Coronary artery (tissue), 2 donors: ENCODE data around the gene TM9SF3.

Source experiments
- DNase-seq: peaks from one replicate; pipeline ENCODE4 v3.0.0-alpha.2; 2017; ENCODE audit warnings: low spot score
- H3K27ac ChIP-seq, 2 donors: fragments of 200-600 bp; sonication (generic); one replicate each; pipeline ENCODE4 v1.5.1; 2016 to 2019
- H3K4me3 ChIP-seq: fragments of 200-600 bp; sonication (generic); 2 replicates; pipeline ENCODE4 v1.5.1; 2016; ENCODE audit warnings: mild to moderate bottlenecking, moderate library complexity
- TF ChIP-seq, protein P1 (sequence below): fragments of 200-600 bp; sonication (generic); IDR thresholded peaks from one replicate; pipeline ENCODE4 v1.5.1; 2019; ENCODE audit warnings: antibody characterized with exemption

The TM9SF3 gene

DNA sequence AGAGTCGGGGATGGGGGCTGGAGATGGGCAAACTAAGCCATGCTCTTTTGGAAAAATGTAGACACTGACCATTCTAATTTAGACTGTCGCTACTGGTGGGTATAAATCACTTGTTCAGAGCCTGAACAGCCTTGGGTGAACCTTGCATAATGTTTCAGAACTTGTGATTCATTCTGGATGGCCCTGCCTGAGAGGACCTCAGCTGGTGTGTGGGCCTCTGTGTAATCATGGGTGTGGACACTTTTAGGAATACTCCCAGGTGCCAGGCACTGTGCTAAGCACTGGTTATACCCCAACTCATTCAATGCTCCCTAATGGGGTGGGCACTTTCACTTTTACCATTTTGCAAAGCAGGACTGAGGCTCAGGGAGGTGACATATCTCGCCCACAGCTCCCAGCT is 26.8 kb upstream of the TM9SF3 start:
- no peak for DNase-seq
- no peak overlapping the region for H3K4me3 ChIP-seq
- TF ChIP-seq, protein P1, sequence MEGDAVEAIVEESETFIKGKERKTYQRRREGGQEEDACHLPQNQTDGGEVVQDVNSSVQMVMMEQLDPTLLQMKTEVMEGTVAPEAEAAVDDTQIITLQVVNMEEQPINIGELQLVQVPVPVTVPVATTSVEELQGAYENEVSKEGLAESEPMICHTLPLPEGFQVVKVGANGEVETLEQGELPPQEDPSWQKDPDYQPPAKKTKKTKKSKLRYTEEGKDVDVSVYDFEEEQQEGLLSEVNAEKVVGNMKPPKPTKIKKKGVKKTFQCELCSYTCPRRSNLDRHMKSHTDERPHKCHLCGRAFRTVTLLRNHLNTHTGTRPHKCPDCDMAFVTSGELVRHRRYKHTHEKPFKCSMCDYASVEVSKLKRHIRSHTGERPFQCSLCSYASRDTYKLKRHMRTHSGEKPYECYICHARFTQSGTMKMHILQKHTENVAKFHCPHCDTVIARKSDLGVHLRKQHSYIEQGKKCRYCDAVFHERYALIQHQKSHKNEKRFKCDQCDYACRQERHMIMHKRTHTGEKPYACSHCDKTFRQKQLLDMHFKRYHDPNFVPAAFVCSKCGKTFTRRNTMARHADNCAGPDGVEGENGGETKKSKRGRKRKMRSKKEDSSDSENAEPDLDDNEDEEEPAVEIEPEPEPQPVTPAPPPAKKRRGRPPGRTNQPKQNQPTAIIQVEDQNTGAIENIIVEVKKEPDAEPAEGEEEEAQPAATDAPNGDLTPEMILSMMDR: no peak
- H3K27ac ChIP-seq: no peak overlapping the region

DNA sequence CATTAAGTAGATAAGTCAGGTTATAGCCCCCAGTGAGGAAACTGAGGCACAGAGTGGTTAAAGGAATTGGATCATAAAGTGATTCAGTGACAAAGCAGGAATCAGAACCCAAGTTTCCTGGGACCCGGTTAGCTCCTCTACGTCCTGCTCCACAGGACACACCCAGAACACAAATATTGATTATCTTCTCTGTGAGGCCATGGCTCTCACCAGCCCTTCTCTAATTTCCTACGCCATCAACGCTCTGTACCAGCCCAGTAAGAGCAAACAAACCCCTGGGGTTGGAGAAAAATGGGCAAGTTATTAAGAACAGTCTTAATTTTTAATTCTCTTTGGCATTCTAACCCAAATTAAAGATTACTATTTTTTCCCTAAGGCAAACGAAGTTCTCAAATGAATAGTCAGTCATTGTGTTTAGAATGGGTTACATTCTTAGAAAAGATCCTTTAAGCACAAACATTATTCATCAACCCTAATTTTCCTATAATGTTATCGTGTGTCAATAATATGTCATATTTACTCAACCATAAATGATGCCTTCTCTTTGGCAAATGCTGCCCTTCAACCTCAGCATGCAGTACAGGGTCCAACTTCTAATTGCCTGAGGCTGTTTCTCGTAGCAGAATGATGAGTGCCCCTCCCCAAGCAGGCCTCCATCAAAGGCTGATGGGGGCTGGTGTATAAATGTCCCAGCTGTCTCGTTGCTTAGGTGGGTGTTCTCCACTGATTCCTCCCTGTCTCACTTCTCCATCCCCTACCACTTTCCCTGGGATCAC is 25.4 kb upstream of the TM9SF3 start:
- DNase-seq: no peak
- TF ChIP-seq, protein P1: no peak
- Histone ChIP-seq H3K4me3 (no peak overlapping the region), H3K27ac (no peak overlapping the region)

DNA sequence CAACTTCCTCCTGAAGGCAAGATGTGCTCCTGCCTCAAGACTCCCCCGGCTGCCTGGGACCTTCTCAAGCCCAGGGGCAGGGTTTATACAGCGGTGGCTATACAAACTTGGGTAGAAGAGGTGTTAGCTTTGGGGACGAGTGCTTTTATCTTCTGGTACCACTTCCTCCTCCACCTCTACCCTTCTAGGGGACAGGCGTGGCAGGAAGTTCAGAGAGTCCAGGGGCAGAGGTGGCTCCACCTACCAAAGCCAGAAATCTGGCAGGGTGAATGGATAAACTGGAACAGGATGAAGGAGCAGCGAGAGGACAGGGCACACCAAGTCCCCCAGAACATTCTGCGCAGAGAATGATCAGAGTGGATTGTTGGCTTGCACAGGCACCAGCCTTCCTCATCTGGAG is 24.0 kb upstream of the TM9SF3 start:
- no peak overlapping the region for H3K4me3 ChIP-seq
- TF ChIP-seq, protein P1: no peak
- no peak overlapping the region for H3K27ac ChIP-seq
- no peak for DNase-seq

DNA sequence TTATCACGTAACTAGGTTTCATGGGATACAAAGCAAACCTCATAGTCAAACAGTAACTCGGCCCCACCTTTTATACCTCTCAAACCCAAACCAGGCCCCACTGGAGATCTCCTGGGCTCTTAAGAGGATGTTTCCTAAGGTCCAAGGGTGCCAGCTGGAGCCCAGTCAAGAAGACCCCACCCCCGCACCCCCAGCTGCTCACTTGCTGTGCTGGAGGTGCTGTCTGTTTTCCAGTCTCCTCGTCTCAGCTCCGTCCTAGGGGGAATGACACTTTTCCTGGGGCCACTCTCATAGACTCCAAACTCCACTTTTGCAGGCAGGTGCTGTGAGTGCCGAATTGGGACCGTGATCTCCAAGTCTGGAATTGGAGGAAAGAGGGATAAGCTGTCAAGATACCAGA is 22.7 kb upstream of the TM9SF3 start:
- Histone ChIP-seq H3K4me3 (no peak overlapping the region), H3K27ac (no peak overlapping the region)
- TF ChIP-seq, protein P1: no peak
- DNase-seq: no peak

DNA sequence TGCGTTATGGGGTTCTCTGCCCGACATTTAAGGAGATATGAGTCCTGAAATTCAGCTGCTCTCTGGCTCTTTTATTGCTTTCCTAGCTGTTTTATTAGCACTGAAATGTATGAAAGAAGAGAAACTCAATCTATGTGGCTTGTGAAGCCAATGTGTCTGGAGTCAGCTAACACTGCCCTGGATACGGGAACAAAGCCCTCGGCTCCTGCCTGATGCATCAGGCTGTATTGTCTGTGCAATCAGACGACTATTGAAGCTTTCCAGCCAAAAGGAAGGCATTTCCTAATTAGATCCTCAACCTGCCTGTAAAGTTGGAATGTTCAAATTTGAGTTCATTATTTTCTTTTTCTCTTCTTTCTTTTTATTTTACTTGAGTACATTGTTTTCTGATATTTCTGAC is 22.0 kb upstream of the TM9SF3 start:
- DNase-seq: no peak
- Histone ChIP-seq H3K4me3 (no peak overlapping the region), H3K27ac (no peak overlapping the region)
- TF ChIP-seq, protein P1: no peak

DNA sequence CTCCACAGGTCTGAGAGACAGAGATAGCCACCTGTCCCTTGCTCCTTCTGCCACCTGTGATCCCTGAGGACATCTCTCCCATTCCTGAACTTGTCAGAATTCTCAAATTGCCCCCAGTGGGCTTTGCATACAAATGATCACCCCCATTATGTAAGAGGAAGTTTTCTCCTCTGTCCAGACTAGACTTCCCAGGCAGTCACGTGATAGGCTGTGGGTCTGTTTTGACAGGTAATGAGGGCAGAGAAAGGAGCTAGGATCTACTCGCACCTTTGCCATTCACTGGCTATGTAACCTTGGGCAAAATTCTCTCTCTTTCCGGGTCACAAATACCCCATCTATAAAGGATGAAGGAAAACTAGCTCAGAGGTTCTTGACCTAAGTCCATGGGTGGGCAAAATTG is 21.4 kb upstream of the TM9SF3 start:
- TF ChIP-seq, protein P1: no peak
- Histone ChIP-seq H3K27ac (no peak overlapping the region), H3K4me3 (no peak overlapping the region)
- DNase-seq: no peak

DNA sequence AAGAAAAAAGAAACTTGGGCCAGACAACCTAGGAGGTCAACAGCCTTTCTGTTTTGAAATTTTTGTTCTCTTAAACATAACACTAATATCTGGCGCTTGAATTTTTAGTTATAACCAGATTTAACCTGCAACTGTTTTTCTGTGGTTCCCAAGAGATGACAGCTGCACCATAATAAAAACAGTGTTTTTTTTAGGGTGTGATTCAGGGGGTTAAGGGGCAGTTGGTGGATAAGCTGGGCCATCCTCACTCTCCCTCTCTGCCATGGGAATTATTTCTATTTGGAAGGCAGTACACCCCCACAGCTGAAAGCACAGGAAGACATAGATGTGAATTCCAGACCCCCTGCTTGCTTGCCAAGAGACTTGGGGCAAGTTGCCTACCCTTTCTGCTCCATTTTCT is 20.1 kb upstream of the TM9SF3 start:
- DNase-seq: no peak
- Histone ChIP-seq H3K27ac (no peak overlapping the region), H3K4me3 (no peak overlapping the region)
- TF ChIP-seq, protein P1: no peak
